Prostate gland (tissue), 2 donors: Measurements from ENCODE around the gene DMXL2.

Experiments used
- CTCF ChIP-seq, 4 experiments: fragments of 200-600 bp in 2 of 4; fragments of 450-650 bp in 2 of 4; sonication (generic) in 2 of 4; IDR thresholded peaks; 1 replicate in 3 of 4; 2 replicates in 1 of 4; pipeline ENCODE4 v1.5.1; 2016 to 2019; ENCODE audit warnings: antibody characterized with exemption in 4 of 4, mild to moderate bottlenecking in 2 of 4, moderate library complexity in 2 of 4
- POLR2A ChIP-seq: fragments of 450-650 bp; IDR thresholded peaks from one replicate; pipeline ENCODE4 v1.6.1; 2016; ENCODE audit warnings: antibody characterized with exemption, mild to moderate bottlenecking
- POLR2AphosphoS5 ChIP-seq: sonication (generic); formaldehyde crosslinking; IDR thresholded peaks from one replicate; pipeline ENCODE4 v1.6.1; 2017; ENCODE audit warnings: antibody characterized with exemption

DNA sequence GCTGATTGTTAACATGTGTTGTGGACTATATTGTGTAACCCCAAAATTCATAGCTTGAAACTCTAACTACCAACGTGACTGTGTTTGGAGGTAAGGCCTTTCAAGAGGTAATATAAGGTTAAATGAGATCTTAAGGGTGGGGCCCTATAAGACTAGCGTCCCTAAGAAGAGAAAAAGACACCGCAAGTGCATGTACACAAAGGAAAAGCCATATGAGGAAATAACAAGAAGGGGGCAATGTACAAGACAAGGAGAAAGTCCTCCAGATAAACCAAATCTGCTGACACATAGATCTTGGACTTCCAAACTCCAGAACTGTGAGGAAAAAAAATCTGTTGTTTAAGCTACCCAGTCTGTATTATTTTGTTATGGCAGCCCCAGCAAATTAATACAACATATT, 8.6 kb downstream of the DMXL2 start:
- TF ChIP-seq CTCF (IDR thresholded peaks at IDR 0.05) (no peak), POLR2A (no peak), POLR2AphosphoS5 (no peak)
